Nucleus accumbens (tissue), 56 donors: ENCODE data around the gene ITPKB.

Experiments
- DNase-seq, 56 donors: peaks; one replicate each; lab custom pipeline; 2025; lab: John Stamatoyannopoulos, UW

The ITPKB gene

GRCh38 chr1:226688056-226688748 lies 50.9 kb downstream of the ITPKB start:
- peak in 51 of 56 donors; percentile 42 to 92 (median 76) for DNase-seq

- peak in 7 of 56 donors; percentile 27 to 48 (median 45) for DNase-seq
These were observed 51.7 kb downstream of the ITPKB start for GRCh38 chr1:226687426-226687825.

GRCh38 chr1:226686440-226687425 lies 52.3 kb downstream of the ITPKB start:
- no peak for DNase-seq

GRCh38 chr1:226685196-226685820 lies 53.8 kb downstream of the ITPKB start:
- no peak for DNase-seq

- no peak for DNase-seq
These were observed 55.1 kb downstream of the ITPKB start for GRCh38 chr1:226684026-226684425.

DNA sequence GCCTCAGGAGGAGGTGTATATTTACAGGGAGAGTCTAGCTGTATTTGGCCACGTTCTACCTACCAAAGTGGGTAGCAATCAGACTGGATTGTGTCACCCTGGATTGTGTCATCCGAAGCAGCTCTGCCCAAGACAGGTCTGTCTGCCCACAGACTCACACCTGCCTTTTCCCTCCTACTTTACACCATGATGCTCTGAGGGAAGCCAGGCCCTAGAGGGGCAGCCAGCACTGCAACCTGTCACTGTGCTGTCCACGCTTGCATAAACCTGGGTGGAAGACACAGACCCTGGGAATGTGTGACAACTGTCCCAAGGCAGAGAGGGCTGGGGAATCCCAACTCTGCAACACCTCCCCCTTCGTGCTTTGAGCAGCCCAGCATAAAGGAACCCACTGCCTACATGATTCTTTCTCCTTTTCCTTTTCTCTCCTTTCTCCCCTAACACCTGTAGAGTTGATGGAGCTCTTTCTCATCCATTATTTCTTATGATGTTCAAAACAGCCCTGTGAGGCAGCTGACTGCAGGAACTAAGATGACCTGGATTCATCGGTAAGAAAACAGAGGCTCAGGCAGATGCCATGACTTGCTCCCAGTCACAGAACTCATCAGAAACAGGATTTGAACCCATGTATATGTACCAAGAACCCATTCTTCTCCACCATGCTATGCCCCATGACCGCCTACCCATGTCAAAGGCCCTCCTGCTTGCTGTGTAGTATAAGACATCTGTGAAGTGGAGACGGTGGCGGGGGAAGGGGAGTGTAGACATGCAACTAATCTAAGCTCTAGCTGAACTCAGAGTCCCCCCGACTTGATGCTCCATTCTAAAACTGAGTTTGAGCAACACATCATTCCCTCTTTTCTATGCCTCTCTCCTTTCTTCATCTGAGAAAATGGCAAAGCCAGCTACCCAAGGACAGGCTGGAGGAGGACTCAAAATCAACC lies 55.9 kb downstream of the ITPKB start:
- no peak for DNase-seq

DNA sequence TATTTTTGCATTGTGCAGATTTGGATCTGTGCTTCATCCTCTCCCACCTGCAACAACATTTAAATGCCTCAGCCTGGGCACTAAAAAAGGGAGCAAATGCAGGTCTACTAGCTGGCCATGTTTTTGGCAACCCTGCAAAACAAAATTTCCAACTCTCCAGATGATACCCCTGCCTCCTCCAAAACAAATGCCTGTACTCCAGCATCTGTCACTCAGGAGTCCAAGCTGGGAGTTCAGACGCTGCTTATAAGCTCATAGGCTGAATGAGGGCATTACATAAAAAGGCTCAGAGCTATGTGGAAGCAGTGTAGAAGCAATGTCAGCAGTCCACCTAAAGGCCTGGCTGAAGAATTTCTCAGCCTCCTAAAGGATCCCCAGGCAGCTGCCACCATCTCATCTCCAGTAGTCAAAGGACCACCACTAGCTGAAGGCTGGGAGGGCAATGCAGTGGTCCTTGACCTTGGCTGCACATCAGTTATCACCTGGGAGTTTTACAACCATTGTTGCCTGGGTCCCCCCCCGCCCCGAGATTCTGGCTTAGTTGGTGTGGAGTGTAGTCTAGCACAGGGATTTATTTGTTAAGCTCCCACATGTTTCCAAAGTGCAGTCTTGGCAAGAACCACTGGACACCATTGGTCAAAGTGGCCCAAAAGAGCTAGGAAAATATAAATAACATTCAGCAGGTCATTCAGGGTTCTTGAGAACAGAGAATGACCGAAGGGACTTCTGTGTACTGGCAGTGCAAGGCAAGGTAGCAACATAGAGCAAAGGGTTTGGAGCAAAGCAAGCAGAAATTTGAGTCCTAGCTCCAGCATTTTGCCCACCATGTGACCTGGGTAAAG lies 57.2 kb downstream of the ITPKB start:
- no peak for DNase-seq

DNA sequence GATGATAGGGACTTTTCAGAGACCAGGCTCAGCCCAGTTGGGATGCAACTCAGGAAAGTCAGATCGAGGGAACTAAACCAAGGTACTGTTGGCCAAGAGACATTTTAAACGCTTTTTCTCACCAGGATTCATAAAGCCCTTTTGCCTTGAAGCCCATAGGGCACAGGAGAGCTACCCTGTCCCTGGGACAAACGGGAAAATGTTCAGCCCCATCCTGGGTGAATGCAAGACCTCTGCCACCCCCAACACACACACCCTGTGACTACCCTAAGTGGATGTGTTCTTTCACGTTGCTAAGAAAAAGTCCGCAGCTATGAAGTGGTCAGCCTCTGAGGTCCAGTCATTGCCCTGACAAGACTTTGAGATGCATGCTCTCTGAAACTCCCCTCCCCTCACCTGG lies 58.4 kb downstream of the ITPKB start:
- DNase-seq: no peak

DNA sequence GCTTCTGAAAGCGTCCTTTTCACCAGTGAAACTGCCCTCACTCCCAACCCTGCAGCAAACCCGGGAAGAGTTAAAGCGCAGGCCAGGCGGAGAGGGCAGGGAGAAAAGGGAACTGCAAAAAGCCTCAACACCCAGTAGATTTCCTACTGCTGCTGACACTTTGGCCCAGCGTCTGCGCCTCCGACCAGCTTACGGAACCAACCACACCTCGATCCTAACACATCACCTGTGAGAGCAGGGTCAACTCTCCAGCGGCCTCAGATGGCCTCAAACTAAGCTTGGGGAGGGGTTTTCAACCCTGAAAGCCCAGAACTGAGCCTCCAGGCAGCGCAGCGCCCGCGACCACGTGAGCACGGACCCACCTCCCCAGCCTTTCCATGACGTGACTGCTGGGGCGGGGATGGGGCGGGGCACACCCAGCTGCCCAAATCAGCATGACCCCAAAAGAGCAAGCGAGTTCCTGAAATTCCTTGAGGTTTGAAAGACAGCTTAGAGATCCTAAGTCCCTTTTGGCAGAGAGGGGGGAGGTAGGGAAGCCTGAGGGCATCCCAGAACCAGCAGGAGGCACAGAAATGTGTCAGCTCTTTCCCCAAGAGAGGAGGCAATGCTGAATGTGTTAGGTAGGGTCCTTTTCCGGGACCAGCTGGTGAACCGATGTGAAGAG lies 59.1 kb downstream of the ITPKB start:
- peak in 51 of 56 donors; percentile 27 to 84 (median 68) for DNase-seq

DNA sequence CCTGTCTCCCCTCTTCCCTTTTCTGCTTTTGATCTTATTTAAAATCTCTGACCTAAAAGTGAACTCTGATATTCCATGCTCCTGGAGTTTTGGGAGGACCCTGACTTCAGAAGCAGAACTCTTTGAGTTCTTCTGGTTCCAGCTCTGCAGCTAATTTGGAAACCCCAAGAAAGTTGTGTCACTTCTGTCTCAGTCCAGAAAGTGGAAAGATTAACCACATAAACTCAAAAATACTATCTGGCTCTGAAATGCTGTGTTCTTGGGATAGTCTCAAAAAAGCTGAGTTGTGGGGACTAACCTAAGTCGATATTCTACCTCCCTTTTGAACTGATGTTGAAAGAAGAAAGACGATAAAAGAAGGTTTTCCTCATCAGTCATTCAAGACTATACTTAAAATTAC lies 59.8 kb downstream of the ITPKB start:
- no peak for DNase-seq

GRCh38 chr1:226678701-226679100 lies 60.4 kb downstream of the ITPKB start:
- no peak for DNase-seq

- no peak for DNase-seq
These were observed 60.8 kb downstream of the ITPKB start for GRCh38 chr1:226678251-226678650.

- peak in 50 of 56 donors; percentile 18 to 83 (median 66) for DNase-seq
These were observed 61.8 kb downstream of the ITPKB start for GRCh38 chr1:226677027-226678020.

GRCh38 chr1:226676381-226676780 lies 62.7 kb downstream of the ITPKB start:
- DNase-seq: no peak

GRCh38 chr1:226675715-226676357 lies 63.2 kb downstream of the ITPKB start:
- DNase-seq: no peak

GRCh38 chr1:226674892-226675714 lies 64.0 kb downstream of the ITPKB start:
- DNase-seq: peak in 3 of 56 donors; percentile 33 to 52 (median 52)
